GM12878 (cell line): ENCODE measurements around the gene SLC6A1. TPM values are rescaled to one million over a fixed set of nuclear protein-coding genes. Genes with fewer than 3 reads are reported as not detected.

Experiments used
- ATAC-seq: fragments of 200-7000 bp; cut with Tn5 transposase; 3 replicates; pipeline ENCODE4 v1.9.1; 2020; ENCODE audit warnings: mild to moderate bottlenecking, moderate library complexity
- BruUV-seq: library from RNA; stranded (reverse); fragments of 400-500 nt; replicated peaks from 2 replicates; lab custom pipeline; 2021; lab: Mats Ljungman, UMichigan
- CTCF ChIA-PET: fragments of 300-600 bp; sonication (Branson Sonifier 250); formaldehyde crosslinking; extraction: SDS; loops from one replicate; lab custom pipeline; 2021; ENCODE audit warnings: inconsistent platforms; lab: Yijun Ruan, JAX
- POLR2A ChIA-PET: fragments of 350-600 bp; formaldehyde crosslinking; extraction: SDS; loops from one replicate; lab custom pipeline; 2021; ENCODE audit warnings: inconsistent platforms; lab: Charles Lee
- RAD21 ChIA-PET: fragments of 300-600 bp; sonication (Branson Sonifier 250); formaldehyde crosslinking; loops from one replicate; lab custom pipeline; 2023; ENCODE audit warnings: antibody characterized with exemption; ENCODE audit not compliant: unreplicated experiment; lab: Charles Lee
- SMC1A ChIA-PET: fragments of 300-600 bp; sonication (Branson Sonifier 250); formaldehyde crosslinking; loops from one replicate; lab custom pipeline; 2023; ENCODE audit not compliant: unreplicated experiment, uncharacterized antibody; lab: Charles Lee
- DNase-seq: peaks from one replicate; pipeline ENCODE4 v3.0.0-alpha.2; 2011; ENCODE audit warnings: low read depth, low spot score
- FAIRE-seq: peaks from 3 replicates; lab custom pipeline; 2011; peaks lifted over from hg19 to GRCh38; lab: Jason Lieb, UNC
- H2AFZ ChIP-seq: 2 replicates; pipeline ENCODE4 v1.6.0; 2011; ENCODE audit warnings: low read depth, low read length, control low read depth; ENCODE audit not compliant: control insufficient read depth
- H3K27ac ChIP-seq: 2 replicates; pipeline ENCODE4 v1.5.1; 2011; ENCODE audit warnings: control low read depth; ENCODE audit not compliant: control insufficient read depth, insufficient read depth
- H3K27me3 ChIP-seq, 2 experiments: replicated peaks in 1 of 2; 2 replicates each; pipeline versions ENCODE4 v1.6.0 to v1.6.1; 2011; ENCODE audit warnings: low read length in 1 of 2; ENCODE audit not compliant: control insufficient read depth in 2 of 2, insufficient read depth in 2 of 2
- H3K36me3 ChIP-seq, 2 experiments: 2 replicates each; pipeline ENCODE4 v1.5.1; 2011; ENCODE audit warnings: low read length in 1 of 2; ENCODE audit not compliant: control insufficient read depth in 2 of 2, insufficient read depth in 2 of 2
- H3K4me1 ChIP-seq: 2 replicates; pipeline ENCODE4 v1.6.1; 2011; ENCODE audit warnings: mild to moderate bottlenecking, low read length, moderate library complexity, mixed read lengths; ENCODE audit not compliant: control insufficient read depth, insufficient read depth
- H3K4me2 ChIP-seq: 2 replicates; pipeline ENCODE4 v1.6.0; 2011; ENCODE audit warnings: control low read depth; ENCODE audit not compliant: control insufficient read depth, insufficient read depth
- H3K4me3 ChIP-seq: fragments of 200-600 bp; sonication (generic); 2 replicates; pipeline ENCODE4 v1.5.1; 2016
- H3K79me2 ChIP-seq: 2 replicates; pipeline ENCODE4 v1.6.0; 2011; ENCODE audit warnings: low read length; ENCODE audit not compliant: control insufficient read depth, insufficient read depth
- H3K9ac ChIP-seq: 2 replicates; pipeline ENCODE4 v1.8.0; 2011; ENCODE audit warnings: low read length, control low read depth, mixed read lengths; ENCODE audit not compliant: control insufficient read depth, insufficient read depth
- H3K9me3 ChIP-seq: replicated peaks from 3 replicates; pipeline ENCODE4 v1.5.1; 2011; ENCODE audit warnings: mild to moderate bottlenecking, low read length; ENCODE audit not compliant: control insufficient read depth, insufficient read depth
- H4K20me1 ChIP-seq: 2 replicates; pipeline ENCODE4 v1.6.0; 2011; ENCODE audit not compliant: control insufficient read depth, insufficient read depth
- BHLHE40 ChIP-seq, 2 experiments: fragments of 450-650 bp in 1 of 2; IDR thresholded peaks; 2 replicates each; pipeline ENCODE4 v1.6.1; 2011 to 2017; ENCODE audit warnings: low read depth in 2 of 2, borderline replicate concordance in 1 of 2, improper control_type of control experiment in 1 of 2, low read length in 1 of 2, mild to moderate bottlenecking in 1 of 2
- HSF1 ChIP-seq: fragments of 150-350 bp; IDR thresholded peaks from 2 replicates; pipeline ENCODE4 v1.6.1; 2014; ENCODE audit warnings: mild to moderate bottlenecking, low read depth, low read length
- IRF4 ChIP-seq: IDR thresholded peaks from 2 replicates; pipeline ENCODE4 v1.6.1; 2011; ENCODE audit warnings: low read depth, low read length
- WRNIP1 ChIP-seq: IDR thresholded peaks from 2 replicates; pipeline ENCODE4 v1.6.1; 2011; ENCODE audit warnings: low read depth, low read length, improper control_type of control experiment, borderline replicate concordance
- ZNF207 ChIP-seq: fragments of 450-650 bp; IDR thresholded peaks from 2 replicates; pipeline ENCODE4 v1.6.1; 2014; ENCODE audit warnings: antibody characterized with exemption, mild to moderate bottlenecking, borderline replicate concordance
- ZNF24 ChIP-seq: fragments of 450-650 bp; IDR thresholded peaks from 2 replicates; pipeline ENCODE4 v1.6.1; 2017; ENCODE audit warnings: antibody characterized with exemption, mild to moderate bottlenecking
- WGBS: methylation state at CpG from one replicate; pipeline ENCODE4 v1.1.6; 2016; ENCODE audit warnings: low lambda C conversion rate; ENCODE audit not compliant: insufficient replicate concordance, insufficient coverage; ENCODE audit errors: missing lambda C conversion rate; 5-methylcytosine and 5-hydroxymethylcytosine counted together
- in situ Hi-C: fragments of 300-500 bp; cut with MboI; formaldehyde crosslinking; loops from 9 replicates; pipeline ENCODE4 v1.14.3; 2018; ENCODE audit warnings: mixed read lengths
- intact Hi-C: fragments of 100-400 bp; cut with micrococcal nuclease; formaldehyde crosslinking; loops from one replicate; pipeline ENCODE4 v1.14.2; 2022; ENCODE audit not compliant: unreplicated experiment
- polyA plus RNA-seq, 11 experiments: library from polyadenylated mRNA; depleted of rRNA in 4 of 11; unstranded in 6 of 11; stranded (reverse) in 5 of 11; fragments of >200 nt; fragmentation: Nextera tagmentation in 4 of 11; fragmentation: Illumina TruSeq in 1 of 11; extraction: Ambion mirVana in 4 of 11; extraction: Trizol in 1 of 11; gene quantifications; 1 replicate in 1 of 11; 2 replicates in 10 of 11; pipeline versions ENCODE4 v1.2.1 to v1.2.3, GENCODE V29; 2011 to 2016; ENCODE audit warnings: inconsistent platforms in 2 of 11, missing spikeins in 2 of 11, low read depth in 1 of 11
- total RNA-seq, 4 experiments: library from RNA; depleted of rRNA in 3 of 4; stranded (reverse); fragments of >200 nt in 3 of 4; fragmentation: Illumina TruSeq in 1 of 4; extraction: Trizol in 1 of 4; gene quantifications; 2 replicates each; pipeline versions ENCODE4 v1.2.1 to v1.2.3, GENCODE V29; 2013 to 2021

The SLC6A1 gene
- total and polyA plus RNA-seq, 10 of the 15 experiments (the other 5 are each of a cell fraction or from before 2014, with no cell fraction given), result not detected

- no peaks in the 10 kb centered on the region; a peak in 2 of 4 replicates for H3K27me3 ChIP-seq
- no peak for DNase-seq
- H4K20me1 ChIP-seq, result no peaks in the 10 kb centered on the region
- no peaks in the 10 kb centered on the region for H3K4me1 ChIP-seq
- ChIA-PET SMC1A (no interaction called here), RAD21 (no interaction called here), POLR2A (no interaction called here), CTCF (no interaction called here)
- no peak overlapping the region for H2AFZ ChIP-seq
- no peak overlapping the region for H3K4me3 ChIP-seq
- no peak for FAIRE-seq
- no peak for TF ChIP-seq HSF1
- no peak for TF ChIP-seq IRF4
- TF ChIP-seq BHLHE40 (IDR thresholded peaks at IDR 0.05; ENCODE audit: borderline replicate concordance in 1 of 2, low read depth in 2 of 2, low read length in 1 of 2), result no peak
- no peak for TF ChIP-seq ZNF207
- TF ChIP-seq ZNF24, result no peak
- TF ChIP-seq WRNIP1, result no peak
- intact Hi-C loops (no loop called here), in situ Hi-C loops (no loop called here)
- H3K27ac ChIP-seq, result no peak overlapping the region
- no peak overlapping the region for H3K4me2 ChIP-seq
- ATAC-seq, result no peak
- H3K79me2 ChIP-seq, result no peaks in the 10 kb centered on the region
- no peaks in the 10 kb centered on the region for H3K9me3 ChIP-seq
- no TSS peak for BruUV-seq
- no peaks in the 10 kb centered on the region for H3K36me3 ChIP-seq
- H3K9ac ChIP-seq, result no peak overlapping the region
- 31% methylated on average over 6 of the region's 6 CpGs for WGBS
These were observed 35.6 kb upstream of the SLC6A1 start for GRCh38 chr3:10956986-10957385.
